Lower leg skin (tissue), 3 donors: ENCODE data around the gene HHIP.

Experiments
- POLR2A ChIP-seq, 2 donors: fragments of 450-650 bp; IDR thresholded peaks; one replicate each; pipeline ENCODE4 v1.6.1; 2016 to 2017; ENCODE audit warnings: antibody characterized with exemption in 2 of 2, mild to moderate bottlenecking in 1 of 2, moderate library complexity in 1 of 2
- TF ChIP-seq, protein P1 (sequence below), 3 donors: fragments of 450-650 bp; IDR thresholded peaks; one replicate each; pipeline ENCODE4 v1.5.1; 2016; ENCODE audit warnings: antibody characterized with exemption in 3 of 3, mild to moderate bottlenecking in 3 of 3, moderate library complexity in 2 of 3

GRCh38 chr4:144645102-144645630, 790 bp upstream of the HHIP start:
- TF ChIP-seq, protein P1, sequence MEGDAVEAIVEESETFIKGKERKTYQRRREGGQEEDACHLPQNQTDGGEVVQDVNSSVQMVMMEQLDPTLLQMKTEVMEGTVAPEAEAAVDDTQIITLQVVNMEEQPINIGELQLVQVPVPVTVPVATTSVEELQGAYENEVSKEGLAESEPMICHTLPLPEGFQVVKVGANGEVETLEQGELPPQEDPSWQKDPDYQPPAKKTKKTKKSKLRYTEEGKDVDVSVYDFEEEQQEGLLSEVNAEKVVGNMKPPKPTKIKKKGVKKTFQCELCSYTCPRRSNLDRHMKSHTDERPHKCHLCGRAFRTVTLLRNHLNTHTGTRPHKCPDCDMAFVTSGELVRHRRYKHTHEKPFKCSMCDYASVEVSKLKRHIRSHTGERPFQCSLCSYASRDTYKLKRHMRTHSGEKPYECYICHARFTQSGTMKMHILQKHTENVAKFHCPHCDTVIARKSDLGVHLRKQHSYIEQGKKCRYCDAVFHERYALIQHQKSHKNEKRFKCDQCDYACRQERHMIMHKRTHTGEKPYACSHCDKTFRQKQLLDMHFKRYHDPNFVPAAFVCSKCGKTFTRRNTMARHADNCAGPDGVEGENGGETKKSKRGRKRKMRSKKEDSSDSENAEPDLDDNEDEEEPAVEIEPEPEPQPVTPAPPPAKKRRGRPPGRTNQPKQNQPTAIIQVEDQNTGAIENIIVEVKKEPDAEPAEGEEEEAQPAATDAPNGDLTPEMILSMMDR (IDR thresholded peaks at IDR 0.05) = no peak
- TF ChIP-seq POLR2A (IDR thresholded peaks at IDR 0.05) = no peak
